Effector memory CD4-positive, alpha-beta T cell (primary cell): ENCODE measurements around the gene MYOCD.

Source experiments
- DNase-seq, 3 donors: peaks; one replicate each; pipeline ENCODE4 v3.0.0-alpha.2; 2020
- H3K27ac ChIP-seq: 2 replicates; pipeline ENCODE4 v1.7.0; 2013; ENCODE audit warnings: mild to moderate bottlenecking, low read length, moderate library complexity; ENCODE audit not compliant: insufficient read depth, poor library complexity, severe bottlenecking
- H3K27me3 ChIP-seq: replicated peaks from 2 replicates; pipeline ENCODE4 v1.7.0; 2013; ENCODE audit warnings: mild to moderate bottlenecking, low read length; ENCODE audit not compliant: insufficient read depth, control insufficient read depth, poor library complexity, severe bottlenecking
- H3K36me3 ChIP-seq: 2 replicates; pipeline ENCODE4 v1.7.0; 2013; ENCODE audit warnings: mild to moderate bottlenecking, low read length, moderate library complexity; ENCODE audit not compliant: control insufficient read depth, insufficient read depth
- H3K4me1 ChIP-seq: 2 replicates; pipeline ENCODE4 v1.7.0; 2013; ENCODE audit warnings: low read length, mild to moderate bottlenecking; ENCODE audit not compliant: control insufficient read depth, insufficient read depth, poor library complexity, severe bottlenecking
- H3K4me3 ChIP-seq: 2 replicates; pipeline ENCODE4 v1.7.0; 2013; ENCODE audit warnings: low read length, low read depth, mild to moderate bottlenecking; ENCODE audit not compliant: insufficient read depth, poor library complexity, severe bottlenecking
- H3K9me3 ChIP-seq: 2 replicates; pipeline ENCODE4 v1.7.0; 2013; ENCODE audit warnings: mild to moderate bottlenecking, low read length, moderate library complexity; ENCODE audit not compliant: control insufficient read depth

Gene MYOCD

DNA sequence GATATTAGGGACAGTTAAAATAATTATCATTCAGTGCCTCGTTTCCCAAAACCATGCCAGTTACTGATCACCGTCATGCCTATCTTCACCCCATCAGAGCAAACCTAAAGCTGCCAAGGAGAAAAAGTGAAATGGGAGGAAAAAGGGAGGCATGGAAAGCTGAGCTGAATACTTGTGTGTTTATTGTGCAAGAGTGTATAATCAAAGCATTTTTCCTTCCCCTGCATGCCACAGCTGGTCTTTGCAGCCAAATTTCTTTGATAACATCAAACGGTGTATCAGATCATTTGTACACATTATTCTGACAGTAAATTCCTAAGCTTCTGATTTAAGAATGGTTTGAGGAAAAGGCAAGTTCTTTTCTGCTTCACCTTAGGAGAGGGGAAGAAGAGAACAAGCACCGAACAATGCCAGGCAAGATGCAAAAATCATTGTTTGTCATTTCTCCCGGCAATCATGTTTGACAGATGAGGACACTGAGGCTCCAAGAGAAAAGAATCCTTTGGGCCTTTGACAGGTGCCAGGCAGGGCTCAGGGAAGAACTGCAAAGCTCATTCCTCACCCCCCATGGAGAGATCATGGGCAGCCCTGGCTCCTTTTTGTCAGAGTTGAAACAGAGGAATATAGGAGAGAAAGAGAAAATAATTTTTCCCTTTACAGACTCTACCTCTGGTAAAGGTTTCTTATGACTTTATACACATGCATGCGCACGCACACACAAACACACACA is 72.2 kb downstream of the MYOCD start:
- H3K4me1 ChIP-seq = no peaks in the 10 kb centered on the region
- no peaks in the 10 kb centered on the region for H3K9me3 ChIP-seq
- no peak overlapping the region for H3K4me3 ChIP-seq
- H3K27me3 ChIP-seq = no peaks in the 10 kb centered on the region
- no peaks in the 10 kb centered on the region for H3K36me3 ChIP-seq
- H3K27ac ChIP-seq = no peak overlapping the region
- DNase-seq = no peak

DNA sequence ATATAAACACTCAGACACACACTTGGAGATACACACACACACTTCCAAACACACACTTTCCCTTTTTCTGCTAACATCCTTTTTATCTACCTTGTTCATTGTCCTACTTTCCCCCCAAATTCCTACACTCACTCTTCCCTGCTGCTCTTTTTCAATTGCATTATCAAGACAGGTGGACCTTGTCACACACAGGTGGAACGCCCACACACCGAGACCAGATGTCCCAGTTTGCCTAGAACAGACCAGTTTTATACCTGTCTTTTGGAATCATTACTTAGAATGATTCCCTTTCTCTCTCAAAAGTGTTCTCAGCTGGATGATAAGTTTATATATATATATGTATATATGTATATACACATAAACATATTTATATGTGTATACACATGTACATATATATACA is 72.9 kb downstream of the MYOCD start:
- Histone ChIP-seq H3K27ac (no peak overlapping the region), H3K4me1 (no peaks in the 10 kb centered on the region), H3K9me3 (no peaks in the 10 kb centered on the region), H3K27me3 (no peaks in the 10 kb centered on the region), H3K4me3 (no peak overlapping the region), H3K36me3 (no peaks in the 10 kb centered on the region)
- DNase-seq = no peak

DNA sequence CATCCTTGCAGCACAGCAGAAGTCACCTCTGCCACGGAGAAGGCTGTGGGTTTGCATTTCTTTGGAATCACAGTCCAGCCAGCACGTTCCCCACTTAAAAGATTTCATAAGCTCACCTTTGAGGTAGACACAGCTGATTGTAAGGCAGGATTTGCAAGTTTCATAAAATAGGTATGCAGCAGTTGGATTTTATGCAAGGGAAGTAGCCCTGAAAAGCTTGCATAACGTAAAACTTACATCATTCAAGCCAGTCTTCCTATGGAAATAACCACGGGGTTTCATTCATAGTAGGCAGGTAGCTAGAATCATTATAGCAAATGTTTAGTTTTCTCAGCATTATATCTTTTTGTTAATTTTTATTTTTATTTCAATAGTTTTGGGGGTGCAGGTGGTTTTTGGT is 73.8 kb downstream of the MYOCD start:
- Histone ChIP-seq H3K27me3 (no peaks in the 10 kb centered on the region), H3K4me1 (no peaks in the 10 kb centered on the region), H3K9me3 (no peaks in the 10 kb centered on the region), H3K27ac (no peak overlapping the region), H3K36me3 (no peaks in the 10 kb centered on the region), H3K4me3 (no peak overlapping the region)
- DNase-seq = no peak

DNA sequence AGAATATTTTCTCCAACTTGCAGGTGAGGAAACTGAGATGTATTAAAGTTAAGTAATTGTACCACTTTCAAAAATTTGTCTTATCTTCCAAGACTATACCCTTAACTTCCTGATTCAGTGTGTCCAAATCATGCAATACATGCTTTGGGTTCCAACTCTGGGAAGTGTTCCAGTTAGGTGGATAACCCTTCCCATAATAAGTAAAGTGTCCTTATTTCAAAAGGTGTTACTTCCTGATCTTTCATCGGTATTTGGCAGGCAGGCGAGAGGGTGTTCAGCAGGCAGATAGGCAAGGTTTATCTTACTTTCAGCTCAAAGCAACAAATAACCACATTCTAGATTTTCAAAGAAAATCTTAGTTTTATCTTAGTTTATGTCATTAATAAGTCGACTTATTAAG is 77.4 kb downstream of the MYOCD start:
- no peak for DNase-seq
- H3K36me3 ChIP-seq = no peaks in the 10 kb centered on the region
- no peaks in the 10 kb centered on the region for H3K9me3 ChIP-seq
- no peaks in the 10 kb centered on the region for H3K4me1 ChIP-seq
- no peak overlapping the region for H3K27ac ChIP-seq
- H3K4me3 ChIP-seq = no peak overlapping the region
- no peaks in the 10 kb centered on the region for H3K27me3 ChIP-seq

DNA sequence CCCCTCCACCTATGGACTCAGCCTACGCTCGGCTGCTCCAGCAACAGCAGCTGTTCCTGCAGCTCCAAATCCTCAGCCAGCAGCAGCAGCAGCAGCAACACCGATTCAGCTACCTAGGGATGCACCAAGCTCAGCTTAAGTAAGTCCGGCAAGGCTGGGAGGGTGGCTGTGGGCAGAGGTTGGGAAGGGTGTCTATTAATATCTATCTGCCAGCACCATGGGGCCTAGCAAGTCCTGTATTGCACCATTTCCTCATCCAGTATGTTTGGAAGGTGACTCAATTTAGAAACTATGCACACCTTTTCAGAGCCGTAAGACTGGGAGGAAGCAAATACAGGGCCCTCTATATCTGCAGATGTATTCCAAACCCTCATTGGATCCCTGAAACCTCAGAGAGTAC is 78.6 kb downstream of the MYOCD start:
- H3K27ac ChIP-seq = no peak overlapping the region
- H3K4me1 ChIP-seq = no peaks in the 10 kb centered on the region
- no peak overlapping the region for H3K4me3 ChIP-seq
- no peaks in the 10 kb centered on the region for H3K27me3 ChIP-seq
- DNase-seq = no peak
- no peaks in the 10 kb centered on the region for H3K36me3 ChIP-seq
- no peaks in the 10 kb centered on the region for H3K9me3 ChIP-seq

DNA sequence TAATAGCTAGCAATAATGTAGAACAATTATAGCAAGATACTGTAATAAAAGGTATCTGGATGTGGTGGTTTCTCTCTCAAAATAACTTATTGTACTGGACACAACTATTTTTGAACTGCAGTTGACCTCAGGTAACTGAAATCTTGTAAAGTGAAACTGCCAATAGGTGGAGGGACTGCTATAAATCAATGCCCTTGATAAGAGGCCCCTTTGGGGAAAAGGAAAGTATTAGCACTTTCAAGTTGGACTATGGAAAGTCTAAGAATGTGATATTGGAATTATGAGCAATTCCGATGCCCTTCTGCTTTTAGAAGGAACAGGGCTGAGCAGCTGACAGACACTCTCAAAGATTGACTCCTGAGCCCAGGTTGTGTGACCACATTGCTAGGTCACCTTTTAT is 79.1 kb downstream of the MYOCD start:
- H3K4me3 ChIP-seq = no peak overlapping the region
- H3K27me3 ChIP-seq = no peaks in the 10 kb centered on the region
- H3K36me3 ChIP-seq = no peaks in the 10 kb centered on the region
- H3K27ac ChIP-seq = no peak overlapping the region
- H3K4me1 ChIP-seq = no peaks in the 10 kb centered on the region
- no peak for DNase-seq
- no peaks in the 10 kb centered on the region for H3K9me3 ChIP-seq

DNA sequence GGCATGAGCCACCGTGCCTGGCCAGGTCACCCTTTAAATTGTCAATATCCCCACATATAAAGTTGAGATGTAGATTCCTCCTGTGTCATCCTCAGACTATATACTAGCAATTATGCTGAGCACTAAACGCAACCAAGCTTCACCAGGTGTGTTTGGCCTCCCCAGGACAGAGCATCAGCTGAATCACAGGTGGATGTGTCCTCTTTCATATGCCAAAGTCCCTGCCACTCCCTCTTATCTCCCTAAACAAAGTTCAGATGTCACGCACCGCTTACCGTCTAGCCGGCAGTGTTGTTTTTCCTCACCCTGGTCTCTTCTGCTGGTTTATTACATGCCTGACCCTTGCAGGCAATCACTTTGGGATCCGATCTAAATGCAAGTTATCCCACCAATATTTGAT is 79.8 kb downstream of the MYOCD start:
- H3K27me3 ChIP-seq = no peaks in the 10 kb centered on the region
- no peaks in the 10 kb centered on the region for H3K9me3 ChIP-seq
- no peak overlapping the region for H3K27ac ChIP-seq
- H3K4me3 ChIP-seq = no peak overlapping the region
- no peaks in the 10 kb centered on the region for H3K4me1 ChIP-seq
- H3K36me3 ChIP-seq = no peaks in the 10 kb centered on the region
- no peak for DNase-seq

DNA sequence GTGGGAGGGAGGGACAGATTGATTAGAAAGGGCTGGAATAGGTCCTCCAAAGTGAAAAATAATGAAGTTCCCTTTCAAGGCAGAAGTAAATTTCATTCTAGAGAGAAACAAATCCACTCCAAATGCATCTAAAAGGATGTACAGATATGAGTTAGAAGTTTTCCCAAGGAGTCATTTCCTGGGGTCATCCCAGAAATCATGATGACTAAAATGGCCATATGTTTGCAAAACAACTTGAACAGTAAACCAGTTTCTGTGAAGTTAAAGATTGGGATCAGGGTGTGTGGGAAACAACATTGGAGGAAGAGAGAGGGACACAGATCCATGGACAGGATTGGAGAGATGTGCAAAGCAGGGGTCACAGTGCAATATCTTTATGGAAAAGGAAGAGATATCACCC is 91.1 kb downstream of the MYOCD start:
- Histone ChIP-seq H3K27me3 (no peaks in the 10 kb centered on the region), H3K4me1 (no peaks in the 10 kb centered on the region), H3K36me3 (no peaks in the 10 kb centered on the region), H3K9me3 (no peaks in the 10 kb centered on the region), H3K4me3 (no peak overlapping the region), H3K27ac (no peak overlapping the region)
- no peak for DNase-seq

DNA sequence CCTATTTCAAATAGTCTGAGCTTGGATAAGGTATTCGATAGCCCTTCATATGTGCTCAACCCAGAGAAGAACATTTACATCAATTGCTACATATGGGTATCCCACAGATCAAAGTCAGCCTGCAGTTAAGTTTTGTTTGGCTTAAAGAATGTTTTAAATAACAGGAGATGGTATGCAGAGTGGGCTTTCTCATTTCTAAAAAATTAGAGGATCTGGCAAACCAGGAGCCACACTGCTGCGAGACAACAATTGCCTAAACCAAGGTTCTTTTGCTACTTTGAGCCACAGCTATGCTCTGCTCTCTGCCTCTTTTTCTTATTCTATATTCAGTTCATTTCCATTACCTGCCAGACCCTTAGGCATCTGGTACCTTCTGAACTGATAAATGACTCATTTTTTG is 93.4 kb downstream of the MYOCD start:
- Histone ChIP-seq H3K27ac (no peak overlapping the region), H3K27me3 (no peaks in the 10 kb centered on the region), H3K9me3 (no peaks in the 10 kb centered on the region), H3K4me1 (no peaks in the 10 kb centered on the region), H3K36me3 (no peaks in the 10 kb centered on the region), H3K4me3 (no peak overlapping the region)
- DNase-seq = no peak

DNA sequence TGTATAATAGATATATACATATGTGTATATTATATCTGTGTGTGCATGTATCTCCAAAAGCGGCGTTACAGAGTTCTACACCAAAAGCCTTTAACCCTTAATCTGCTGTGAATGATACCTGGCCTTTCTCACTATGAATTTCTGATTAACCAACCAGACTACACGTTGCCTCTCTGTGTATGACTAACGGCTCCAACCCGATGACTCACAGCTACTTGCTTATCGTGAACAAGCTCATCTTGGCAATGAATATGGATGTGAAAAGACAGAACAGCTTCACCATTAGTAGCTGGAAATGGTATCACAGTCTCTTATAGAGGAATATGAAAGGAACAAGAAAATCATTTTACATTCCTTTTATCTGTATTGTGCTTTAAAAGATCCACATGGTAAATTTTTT is 99.9 kb downstream of the MYOCD start:
- H3K27ac ChIP-seq = no peak overlapping the region
- no peak overlapping the region for H3K4me3 ChIP-seq
- no peaks in the 10 kb centered on the region for H3K9me3 ChIP-seq
- DNase-seq = no peak
- H3K27me3 ChIP-seq = no peaks in the 10 kb centered on the region
- no peaks in the 10 kb centered on the region for H3K4me1 ChIP-seq
- H3K36me3 ChIP-seq = no peaks in the 10 kb centered on the region
